GM18508 (cell line): ENCODE measurements around the gene PLB1.

Experiments
- ATAC-seq: cut with Tn5 transposase; IDR thresholded peaks from one replicate; pipeline ENCODE4 v1.9.1; 2021; ENCODE audit warnings: moderate number of reproducible peaks; ENCODE audit not compliant: insufficient read depth, unreplicated experiment

The PLB1 gene

GRCh38 chr2:28636491-28636890 lies 140.6 kb downstream of the PLB1 start:
- ATAC-seq: no peak

GRCh38 chr2:28637066-28638047 lies 141.5 kb downstream of the PLB1 start:
- ATAC-seq: no peak

- ATAC-seq: no peak
Observed at GRCh38 chr2:28638102-28638501, 142.2 kb downstream of the PLB1 start.

- ATAC-seq: no peak
Observed at GRCh38 chr2:28639092-28639691, 143.3 kb downstream of the PLB1 start.

- peak; percentile 58 for ATAC-seq
Observed at GRCh38 chr2:28639836-28640235, 144.0 kb downstream of the PLB1 start.

GRCh38 chr2:28640260-28640907 lies 144.5 kb downstream of the PLB1 start:
- ATAC-seq: no peak

- no peak for ATAC-seq
Observed at GRCh38 chr2:28640908-28641300, 145.0 kb downstream of the PLB1 start.

- ATAC-seq: no peak
Observed at GRCh38 chr2:28642796-28643195, 146.9 kb downstream of the PLB1 start.

- ATAC-seq: no peak
Observed at GRCh38 chr2:28643327-28643726, 147.5 kb downstream of the PLB1 start.

- ATAC-seq: no peak
Observed at GRCh38 chr2:28643911-28644334, 148.1 kb downstream of the PLB1 start.

- no peak for ATAC-seq
Observed at GRCh38 chr2:28644760-28645159, 148.9 kb downstream of the PLB1 start.

GRCh38 chr2:28645553-28645952 lies 149.7 kb downstream of the PLB1 start:
- no peak for ATAC-seq

- no peak for ATAC-seq
Observed at GRCh38 chr2:28647682-28648081, 151.8 kb downstream of the PLB1 start.

- no peak for ATAC-seq
Observed at GRCh38 chr2:28648147-28648546, 152.3 kb downstream of the PLB1 start.

- no peak for ATAC-seq
Observed at GRCh38 chr2:28648671-28649395, 153.0 kb downstream of the PLB1 start.

- no peak for ATAC-seq
Observed at GRCh38 chr2:28649481-28650265, 153.8 kb downstream of the PLB1 start.

- ATAC-seq: no peak
Observed at GRCh38 chr2:28650266-28650584, 154.4 kb downstream of the PLB1 start.

- ATAC-seq: no peak
Observed at GRCh38 chr2:28652217-28652616, 156.4 kb downstream of the PLB1 start.

- ATAC-seq: no peak
Observed at GRCh38 chr2:28653892-28654662, 158.2 kb downstream of the PLB1 start.
